Activated CD4-positive, alpha-beta T cell treated with anti-CD3 and anti-CD28 coated beads for 1 hour (primary cell): ENCODE measurements around the gene VWF.

Experiments
- DNase-seq: peaks from one replicate; pipeline ENCODE4 v3.0.0-alpha.2; 2020

VWF gene

DNA sequence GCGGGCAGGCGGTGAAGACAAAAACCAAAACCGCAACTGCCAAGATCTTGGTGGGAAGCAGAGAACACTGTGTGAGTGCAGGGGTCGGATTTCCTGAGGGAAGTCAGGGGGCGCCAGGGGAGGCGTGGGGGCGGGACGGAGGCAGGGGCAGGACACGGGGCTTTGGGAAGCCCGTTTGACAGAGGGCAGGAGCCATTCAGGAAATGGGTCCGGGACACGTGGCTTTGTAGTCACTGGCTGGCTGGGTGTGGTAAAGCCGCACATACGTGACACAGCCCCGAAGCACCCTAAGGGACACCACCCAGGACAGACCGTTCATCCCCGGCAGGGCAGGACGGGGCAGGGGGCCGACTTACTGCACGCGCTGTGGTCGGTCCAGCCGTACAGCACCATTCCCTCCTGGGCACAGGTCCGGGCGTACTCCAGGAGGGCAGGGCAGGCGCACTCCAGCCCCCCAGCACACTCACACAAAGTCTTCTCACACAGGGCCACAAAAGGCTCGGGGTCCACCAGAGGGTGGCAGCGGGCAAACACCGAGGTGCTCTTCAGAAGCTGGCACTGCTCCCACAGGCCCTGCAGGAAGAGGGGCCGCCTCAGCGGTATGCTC, 49.4 kb downstream of the VWF start:
- no peak for DNase-seq

DNA sequence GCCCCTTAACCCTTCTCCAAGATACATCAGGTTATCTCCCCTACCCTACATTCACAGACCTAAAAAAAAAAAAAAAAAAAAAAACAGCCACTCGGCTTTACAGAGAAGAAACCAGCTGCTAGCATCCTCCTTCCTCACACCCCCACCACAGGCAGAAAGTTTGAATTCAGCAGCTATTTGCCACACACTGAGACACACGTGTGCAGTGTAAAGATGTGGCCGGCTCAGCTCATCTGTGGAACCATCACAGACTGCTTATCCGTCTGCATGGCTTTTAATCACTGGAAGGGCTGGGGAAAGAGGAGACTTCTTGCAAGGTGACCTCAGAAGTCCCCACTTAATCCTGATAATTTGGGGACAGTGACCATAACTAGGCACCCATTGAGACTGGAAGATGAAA, 50.0 kb downstream of the VWF start:
- DNase-seq = no peak

DNA sequence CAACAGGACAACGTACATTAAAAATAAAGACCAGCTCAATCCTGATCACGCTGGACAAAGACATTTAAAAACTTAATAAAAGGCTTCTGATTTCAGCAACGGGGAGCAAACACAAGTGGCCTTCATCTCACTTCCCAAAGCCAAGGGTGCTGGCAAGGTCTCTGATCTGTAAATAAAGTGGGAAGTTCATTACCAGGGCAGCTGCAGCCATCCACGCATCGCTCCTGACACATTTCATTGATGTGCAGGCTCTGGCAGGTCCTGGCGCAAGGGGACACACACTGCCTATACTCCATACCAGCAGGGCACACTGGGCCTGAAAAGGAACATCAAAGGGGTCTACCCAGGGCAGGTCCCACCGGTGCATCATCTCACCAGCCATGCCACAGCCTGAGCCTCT, 51.0 kb downstream of the VWF start:
- no peak for DNase-seq

DNA sequence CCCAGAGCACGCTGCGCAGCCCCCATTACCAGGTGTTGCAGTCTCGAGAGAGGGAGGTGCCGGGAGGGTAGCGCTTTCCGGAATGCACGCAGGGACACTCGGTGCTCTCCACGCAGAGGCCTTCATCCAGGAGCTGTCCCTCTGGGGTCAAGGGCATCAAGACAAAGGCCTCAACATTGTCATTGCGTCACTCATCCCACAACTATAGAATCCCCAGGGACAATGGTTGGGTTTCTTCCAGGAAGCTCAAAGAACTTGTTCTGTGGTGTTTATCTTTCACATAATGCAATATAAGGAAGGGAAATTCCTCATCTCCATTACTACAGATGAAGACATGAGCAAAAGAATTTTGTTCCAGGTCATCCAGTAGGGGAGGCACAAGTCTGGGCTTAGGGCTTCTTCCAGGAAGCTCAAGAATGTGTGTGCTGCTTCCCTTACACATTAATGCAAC, 52.1 kb downstream of the VWF start:
- no peak for DNase-seq

DNA sequence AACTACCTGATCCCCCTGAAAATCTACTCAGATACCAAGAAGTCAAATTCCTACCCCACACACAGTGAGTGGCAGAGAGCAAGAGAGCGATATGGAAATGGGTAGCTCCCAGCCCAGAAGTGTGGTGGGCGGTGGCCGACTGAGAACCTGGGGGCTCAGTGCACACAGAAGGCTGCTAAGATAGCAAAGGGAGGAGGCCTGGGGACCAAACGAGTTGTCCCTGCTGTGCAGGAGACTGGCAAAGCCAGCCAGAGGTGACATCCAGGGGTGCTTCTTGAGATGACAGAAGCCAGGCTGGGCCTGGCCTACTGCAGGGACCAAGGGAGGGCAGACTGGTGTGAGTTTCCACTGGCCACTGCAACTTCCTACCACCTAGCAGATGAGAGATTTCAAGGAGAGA, 52.9 kb downstream of the VWF start:
- no peak for DNase-seq

DNA sequence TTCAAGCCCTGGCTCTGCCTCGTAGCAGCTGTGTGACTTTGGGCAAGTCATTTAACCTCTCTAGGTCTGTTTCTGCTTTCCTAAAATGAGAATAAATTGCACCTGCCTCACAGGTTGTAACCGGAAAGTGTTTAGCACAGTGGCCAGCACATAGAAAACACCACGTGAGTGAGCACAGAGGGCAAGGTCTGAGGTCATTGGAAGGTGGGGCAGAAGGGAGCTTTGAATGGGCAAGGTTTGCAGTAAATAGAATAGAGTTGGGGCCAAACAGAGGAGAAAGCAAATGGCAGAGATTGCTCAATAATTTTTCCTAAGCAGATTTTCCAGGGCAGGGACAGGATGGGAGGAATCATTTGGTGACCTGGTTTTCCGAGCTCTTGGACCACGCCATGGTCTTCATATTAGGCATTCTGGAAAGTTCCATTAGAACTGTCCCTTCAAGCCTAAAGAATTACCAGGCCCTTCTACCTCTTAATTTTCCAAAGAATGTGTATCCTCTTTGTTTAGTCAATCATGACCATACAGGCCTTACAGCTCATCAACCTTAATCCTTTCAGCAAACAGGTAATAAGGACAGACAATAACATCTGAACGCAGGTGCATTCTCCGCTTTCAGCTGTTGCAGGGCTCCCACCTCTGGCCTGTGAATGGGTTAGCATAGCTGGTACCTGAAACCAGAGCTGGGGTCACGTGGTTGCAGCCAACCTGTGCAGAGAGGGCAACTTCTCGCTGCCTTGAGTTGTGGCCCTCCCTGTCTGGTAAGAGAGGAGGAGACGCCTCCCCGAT, 53.8 kb downstream of the VWF start:
- DNase-seq = no peak

DNA sequence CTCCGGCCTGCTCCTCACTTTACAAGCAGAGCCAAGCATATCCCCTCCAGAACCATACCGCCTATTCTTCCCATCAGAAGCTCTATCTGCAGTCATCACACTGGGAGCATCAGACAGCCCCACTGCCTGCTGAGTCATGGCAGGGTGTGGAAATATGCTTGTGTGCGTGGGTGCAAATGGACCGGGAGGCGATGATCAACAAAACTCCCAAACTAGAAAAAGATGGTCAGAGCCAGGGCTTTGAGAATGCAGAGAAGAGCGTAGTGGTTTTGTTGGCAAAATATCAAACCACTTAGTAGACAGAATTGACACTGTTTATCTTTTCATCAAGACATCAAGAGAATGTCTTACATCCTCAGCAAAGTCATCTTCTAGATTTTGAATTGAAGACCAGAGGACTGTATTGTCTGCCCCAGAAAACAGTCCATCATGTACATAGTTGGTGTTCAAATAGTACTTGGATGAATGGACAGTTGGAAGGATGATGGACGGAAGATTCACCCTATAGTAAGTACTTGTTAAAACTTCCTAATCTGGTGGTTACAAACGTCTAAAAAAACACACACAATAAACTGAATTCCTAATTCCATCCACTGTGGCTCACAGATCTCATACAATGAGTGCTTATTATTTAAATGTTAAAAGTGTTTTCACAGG, 54.9 kb downstream of the VWF start:
- DNase-seq = no peak

DNA sequence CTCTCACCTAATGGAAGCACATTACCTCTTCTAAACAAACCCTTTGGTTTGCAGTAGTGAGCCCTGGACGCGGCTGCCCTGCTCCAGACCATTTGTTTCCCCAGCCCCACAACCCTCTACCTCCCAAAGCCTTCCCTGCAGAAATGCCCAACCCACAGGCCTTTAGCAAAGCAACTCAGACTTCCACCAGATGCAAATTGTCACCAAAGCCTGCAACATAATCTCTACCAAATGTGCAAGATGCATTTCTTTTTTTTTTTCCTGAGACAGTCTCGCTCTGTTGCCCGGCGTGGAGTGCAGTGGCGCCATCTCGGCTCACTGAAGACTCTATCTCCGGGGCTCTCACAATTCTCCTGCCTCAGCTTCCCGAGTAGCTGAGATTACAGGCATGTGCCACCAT, 56.2 kb downstream of the VWF start:
- no peak for DNase-seq

DNA sequence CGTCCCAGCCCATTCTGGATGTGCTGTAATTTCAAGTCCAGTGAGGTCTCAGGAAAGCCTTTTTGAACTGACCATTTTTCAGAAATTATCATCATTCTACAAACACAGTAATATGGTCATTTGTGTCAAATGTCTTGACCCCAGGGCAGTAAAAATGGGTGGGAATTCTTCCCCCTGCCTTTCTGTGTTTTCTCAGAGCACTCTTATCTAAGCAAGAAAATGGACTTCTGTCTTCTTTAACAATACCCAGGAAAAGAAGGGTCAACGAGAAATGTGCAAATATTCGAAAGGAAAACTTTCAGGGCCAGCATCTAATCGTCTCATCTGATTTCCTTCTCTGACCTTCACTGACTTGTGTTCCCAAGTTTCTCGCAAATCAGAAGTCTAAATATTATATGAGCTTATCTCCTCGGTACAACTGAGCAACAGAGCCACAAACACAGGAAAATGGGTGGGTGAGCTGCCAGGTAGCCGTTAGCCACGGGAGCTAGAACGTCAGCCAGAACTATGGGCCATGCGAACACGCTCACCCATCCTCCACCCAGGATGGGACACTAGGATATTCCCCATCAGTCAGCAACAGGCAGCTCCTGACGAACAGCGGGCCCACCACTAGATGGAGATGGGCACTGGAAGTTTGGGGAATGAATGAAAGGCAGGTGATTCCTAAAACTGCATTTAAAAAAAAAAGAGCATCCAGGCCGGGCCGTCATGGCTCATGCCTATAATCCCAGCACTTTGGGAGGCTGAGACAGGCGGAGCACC, 57.1 kb downstream of the VWF start:
- no peak for DNase-seq

DNA sequence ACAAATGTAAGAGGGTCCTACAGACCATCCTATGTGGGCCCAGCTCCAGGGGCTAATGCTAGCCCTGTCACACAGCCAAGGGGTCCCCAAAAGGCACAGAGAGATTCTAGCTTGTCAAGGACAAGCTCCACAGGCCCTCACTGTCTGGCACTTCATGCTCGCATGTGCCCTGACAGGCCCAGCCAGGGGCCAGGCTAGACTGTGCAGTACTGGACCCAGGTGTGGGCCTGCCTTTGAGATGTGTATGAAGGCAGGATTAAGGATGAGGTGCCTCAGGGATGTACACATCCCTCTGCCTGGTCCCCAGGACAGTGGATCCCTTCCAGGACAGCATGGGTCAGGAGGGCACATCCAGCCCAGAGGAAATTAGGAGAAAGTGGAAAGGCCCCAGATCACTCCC, 57.8 kb downstream of the VWF start:
- DNase-seq = no peak

DNA sequence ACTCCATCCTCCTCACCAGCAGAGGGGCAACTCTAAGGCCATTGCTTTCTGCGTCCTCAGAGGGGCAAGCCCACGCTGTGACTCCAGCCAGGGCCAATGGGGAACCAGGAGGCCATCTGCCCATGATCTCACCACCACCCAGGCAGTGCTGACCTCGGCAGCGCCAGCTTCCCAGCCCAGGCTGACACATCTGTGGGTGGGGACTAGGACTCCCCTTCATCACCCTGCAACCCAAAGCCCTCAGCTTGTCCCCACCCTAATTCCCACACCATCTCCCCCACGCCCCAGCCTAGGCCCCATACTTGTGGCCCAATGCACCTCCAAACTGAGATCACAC, 58.6 kb downstream of the VWF start:
- DNase-seq = no peak

DNA sequence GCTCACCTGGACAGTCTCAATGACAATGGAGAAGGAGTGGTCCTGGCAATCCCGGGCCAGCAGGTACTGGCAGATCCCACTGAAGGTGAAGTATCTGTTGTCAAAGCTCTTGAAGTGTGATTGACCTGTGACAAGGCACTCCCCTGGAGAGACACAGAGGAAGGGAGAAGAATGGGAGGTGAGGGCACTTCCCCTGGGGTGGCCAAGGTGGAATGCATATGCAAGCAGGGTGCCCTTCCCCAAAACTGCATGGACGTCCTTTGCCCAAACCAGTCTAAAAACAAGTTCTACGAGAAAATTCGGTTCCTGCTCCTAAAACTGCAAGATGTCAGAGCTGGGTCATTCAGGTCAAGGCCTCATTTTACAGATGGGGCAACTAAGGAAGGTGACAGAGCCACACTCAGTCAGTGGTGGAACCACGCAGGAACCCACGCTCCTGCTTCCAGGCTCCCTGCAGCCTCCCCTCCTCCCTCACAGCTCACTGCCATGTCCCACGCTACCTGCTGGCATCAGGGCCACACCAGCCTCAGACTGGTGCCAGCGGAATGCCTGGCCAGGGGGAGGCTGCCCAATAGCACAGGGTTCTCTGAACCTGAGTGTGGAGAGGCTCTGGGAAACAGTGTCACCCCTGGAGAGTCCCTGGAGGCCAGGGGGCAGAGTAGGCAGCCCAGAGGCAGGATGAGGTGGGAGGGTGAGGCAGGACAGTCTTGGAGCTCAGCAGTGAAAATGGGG, 59.2 kb downstream of the VWF start:
- DNase-seq = no peak

DNA sequence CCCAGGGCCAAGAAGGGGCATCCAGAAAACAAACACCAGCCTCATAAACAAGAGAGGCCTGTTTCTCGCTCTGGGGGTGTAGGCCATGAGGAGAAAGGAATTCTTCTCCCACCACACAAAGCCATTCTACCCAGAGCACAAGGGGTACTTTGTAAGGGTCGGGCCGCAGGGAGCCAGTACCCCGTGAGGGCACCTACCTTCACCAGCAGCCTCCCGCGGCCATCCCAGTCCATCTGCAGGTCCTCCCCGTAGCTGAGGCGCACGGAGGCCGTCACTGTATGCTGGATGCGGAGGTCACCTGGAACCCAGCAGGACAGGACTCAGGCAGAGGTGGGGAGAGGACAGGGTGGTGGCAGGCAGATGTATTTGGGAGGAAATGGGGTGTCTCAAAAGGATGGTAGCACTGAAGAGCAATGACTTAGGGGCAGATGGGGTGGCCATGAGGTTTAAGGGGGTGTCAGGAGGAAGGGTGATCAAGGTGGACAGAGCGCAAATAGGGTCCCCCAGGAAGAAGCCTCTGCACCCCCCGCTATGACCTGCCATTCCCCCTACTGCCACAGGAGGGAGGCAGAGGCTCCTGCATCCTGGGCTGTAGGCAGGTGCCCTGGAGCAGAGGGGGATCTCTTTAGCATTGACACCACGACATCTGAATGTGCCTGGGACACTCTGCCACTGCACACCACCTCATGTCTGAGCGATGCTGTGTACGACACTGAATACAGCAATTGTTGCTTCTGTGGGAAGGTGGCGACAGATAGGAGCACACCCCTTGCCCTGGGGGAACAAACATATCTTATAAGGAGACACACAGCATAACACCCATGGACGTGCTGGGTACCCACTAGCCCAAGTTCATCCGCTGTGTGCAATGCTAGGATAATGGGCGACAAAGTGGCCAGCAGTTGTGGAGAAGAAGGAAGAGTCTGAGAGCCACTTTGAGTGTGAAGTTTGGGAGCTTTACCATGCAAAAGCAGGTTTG, 61.4 kb downstream of the VWF start:
- peak; percentile 36 for DNase-seq

DNA sequence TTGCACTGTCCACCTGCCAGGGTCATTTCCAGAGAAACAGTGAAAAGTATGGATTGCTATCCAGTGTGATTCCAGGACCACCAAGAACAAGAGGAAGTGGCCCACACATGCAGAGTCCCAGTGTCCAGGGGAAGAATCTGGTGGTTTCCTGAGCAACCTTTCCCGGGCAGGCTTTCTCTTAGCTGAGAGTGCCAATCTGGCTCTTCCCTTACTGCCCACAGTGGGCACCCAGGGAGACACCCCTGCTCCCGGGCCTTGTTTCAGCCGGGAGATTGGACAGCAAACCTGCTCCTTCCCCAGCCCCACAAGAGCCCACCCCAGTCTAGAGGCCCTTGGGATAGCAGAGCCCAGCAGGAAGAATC, 62.1 kb downstream of the VWF start:
- DNase-seq = no peak

DNA sequence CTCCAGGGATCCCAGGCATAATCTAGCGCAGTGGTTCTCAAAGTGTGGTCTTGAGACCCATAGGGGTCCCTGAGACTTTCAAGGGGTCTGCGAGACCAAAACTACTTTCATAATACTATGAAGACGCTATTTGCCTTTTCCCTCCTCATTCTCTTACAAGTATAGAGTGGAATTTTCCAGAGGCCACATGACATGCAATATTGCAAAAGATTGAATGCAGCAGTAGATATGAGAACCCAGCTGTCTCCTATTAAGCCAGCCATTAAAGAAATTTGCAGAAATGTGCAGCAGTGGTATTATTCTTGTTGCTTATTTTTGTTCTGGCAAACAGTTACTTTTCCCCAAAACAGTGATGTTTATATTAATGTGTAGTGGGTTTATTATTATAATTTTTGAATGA, 62.8 kb downstream of the VWF start:
- no peak for DNase-seq

DNA sequence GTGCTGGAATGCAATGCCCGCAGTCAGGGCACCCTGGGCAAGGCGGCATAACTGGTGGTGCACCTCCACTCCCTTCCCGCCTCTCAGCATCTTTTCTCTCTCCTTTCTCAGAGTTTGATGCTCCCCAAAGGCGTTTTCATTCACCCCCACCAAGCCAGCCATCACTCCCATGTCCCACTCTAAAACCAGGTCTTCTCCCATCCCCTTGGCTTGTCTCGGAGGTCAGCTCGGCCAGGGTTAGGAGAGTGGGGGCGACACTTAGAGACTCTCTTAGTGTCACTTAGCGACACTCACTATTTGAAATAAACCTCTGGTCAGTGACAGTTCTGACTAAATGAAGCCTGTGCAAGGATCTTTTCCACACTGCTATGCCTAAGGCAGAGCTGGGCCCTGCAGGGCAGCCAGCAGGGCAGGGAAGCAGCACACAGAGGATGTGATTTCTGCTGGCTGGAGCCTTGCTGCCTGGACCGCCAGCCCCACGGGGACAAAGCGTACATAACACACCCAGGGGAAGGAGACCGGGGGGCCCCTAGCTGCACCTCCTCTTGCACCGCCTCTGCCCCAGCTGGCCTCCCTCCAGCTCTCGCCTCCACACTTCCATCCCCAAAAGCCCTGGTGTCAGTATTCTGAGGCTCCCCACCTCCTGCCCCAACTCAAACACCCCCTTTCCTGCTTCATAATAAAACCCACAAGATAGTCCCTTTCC, 64.5 kb downstream of the VWF start:
- no peak for DNase-seq

DNA sequence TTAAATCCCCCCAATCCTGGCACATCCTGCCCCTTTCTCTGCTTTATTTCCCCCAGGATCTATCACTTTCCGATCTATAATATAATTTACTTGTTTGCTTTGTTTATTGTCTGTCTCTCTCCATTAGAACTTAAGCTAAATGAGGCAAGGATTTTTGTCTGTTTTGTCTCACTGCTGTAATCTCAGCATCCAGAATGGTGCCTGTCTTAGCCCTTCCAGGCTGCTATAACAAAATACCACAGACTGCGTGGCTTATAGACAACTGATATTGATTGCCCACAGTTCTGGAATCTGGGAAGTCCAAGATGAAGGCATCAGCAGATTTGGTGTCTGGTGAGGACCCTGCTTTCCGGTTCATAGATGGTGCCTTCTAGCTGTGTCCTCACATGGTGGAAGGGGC, 65.2 kb downstream of the VWF start:
- no peak for DNase-seq

DNA sequence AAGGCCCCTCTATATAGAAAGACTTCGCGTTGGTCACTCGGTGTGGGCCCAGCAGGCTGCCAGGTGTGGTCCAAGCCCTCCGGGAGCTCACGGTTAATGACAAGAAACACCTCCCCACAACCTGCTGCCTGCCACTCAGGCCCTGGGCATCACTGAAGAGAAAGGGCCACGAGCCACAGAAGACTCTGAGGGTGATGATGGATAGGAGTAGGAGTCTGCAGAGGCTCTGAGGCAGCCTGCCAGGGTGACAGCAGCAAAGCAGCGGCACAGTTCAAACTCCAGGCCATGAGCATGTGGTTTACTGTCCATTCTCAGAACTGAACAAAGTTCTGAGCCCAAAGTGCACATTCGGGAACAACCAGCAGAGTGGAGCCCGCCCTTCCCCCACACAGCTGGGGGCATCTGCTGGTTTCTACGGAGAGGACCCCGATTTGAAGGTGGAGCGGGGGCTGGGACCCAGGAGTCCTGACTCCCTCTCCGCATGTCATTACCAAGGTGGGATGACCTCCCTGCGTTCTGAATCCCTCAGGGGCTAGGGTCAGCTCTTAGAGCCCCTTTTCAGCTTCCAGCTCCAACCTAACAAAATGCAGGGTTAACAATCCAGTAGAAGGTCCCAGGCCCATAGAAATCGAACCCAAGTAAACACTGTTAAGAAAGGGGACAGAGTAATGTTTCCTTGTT, 65.8 kb downstream of the VWF start:
- no peak for DNase-seq

DNA sequence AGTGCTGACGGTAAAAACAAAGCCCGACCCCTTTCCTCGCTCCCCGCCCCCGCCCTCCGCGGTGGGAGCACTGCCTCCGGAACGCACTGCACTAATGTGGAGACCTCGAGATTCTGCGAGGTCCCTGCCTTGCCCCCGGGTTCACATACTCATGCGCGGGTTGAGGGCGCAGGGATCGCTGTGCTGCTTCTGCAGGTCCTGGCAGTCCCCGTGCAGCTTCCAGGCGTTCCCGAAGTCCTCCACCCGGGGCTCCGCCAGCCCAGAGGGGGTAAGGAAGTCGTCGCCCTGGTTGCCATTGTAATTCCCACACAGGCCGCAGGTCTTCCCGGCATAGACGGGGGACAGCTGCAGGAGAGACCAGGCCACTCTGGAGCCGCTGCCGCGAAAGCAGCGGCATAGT, 66.8 kb downstream of the VWF start:
- DNase-seq = no peak

DNA sequence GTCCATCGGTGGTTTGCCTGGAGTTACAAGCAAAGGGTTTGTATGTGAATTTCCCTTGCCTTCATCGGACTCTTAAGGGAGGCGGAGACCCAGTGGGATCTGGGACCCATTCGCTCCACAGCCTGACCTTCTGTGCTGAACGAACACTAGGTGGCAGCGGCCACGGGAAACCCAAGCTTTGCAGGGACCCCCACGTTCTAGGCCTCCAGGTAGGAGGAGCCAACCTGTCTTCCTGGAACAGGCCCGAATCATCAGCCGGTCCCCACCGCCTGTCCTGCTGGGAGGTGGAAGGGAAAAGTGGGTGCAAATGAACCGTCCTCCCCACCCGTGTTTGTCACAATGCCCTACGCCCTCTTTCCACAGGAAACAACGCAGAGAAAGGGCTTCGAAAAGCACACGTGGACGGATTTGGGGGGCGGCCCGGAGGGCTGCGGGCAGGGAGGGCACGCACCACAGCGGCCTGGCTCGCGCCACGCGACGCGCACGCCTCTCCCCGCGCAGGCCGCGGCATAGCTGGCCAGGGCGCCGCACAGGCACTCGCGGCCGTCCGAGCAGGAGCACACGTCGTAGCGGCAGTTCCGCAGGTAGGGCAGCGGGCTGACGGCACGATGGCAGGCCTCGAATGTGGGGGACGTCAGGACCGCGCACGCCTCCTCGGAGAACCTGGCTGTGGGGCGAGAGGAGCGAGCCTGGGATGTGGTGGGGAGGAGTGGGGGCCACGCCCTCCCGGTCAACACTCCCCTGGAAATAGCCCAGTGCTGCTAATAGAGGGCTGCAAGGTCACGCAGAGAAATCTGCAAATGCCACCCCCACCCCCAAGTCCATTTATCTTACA, 67.8 kb downstream of the VWF start:
- no peak for DNase-seq
